ENCODE results near the gene SRSF3.
"Not testable (repeated sequence)": the region's sequence is repeated elsewhere in the genome, so short reads cannot be mapped to it uniquely, and the experiment has no call there.

The SRSF3 gene

GRCh38 chr6:36570264-36570663 is 23.9 kb upstream of the SRSF3 start:
- ATAC-seq, result no peak
- TF ChIP-seq ARNTL (CRISPR knock-in tag; IDR thresholded peaks at IDR 0.05; ENCODE audit: borderline replicate concordance, low read depth) (no peak), OSR1 (CRISPR knock-in tag; IDR thresholded peaks at IDR 0.05) (no peak), ISL1 (CRISPR knock-in tag; IDR thresholded peaks at IDR 0.05) (no peak), TCF4 (CRISPR knock-in tag; IDR thresholded peaks at IDR 0.05; ENCODE audit: borderline replicate concordance) (no peak), RARB (CRISPR knock-in tag; IDR thresholded peaks at IDR 0.05) (no peak), BACH2 (CRISPR knock-in tag; IDR thresholded peaks at IDR 0.05; ENCODE audit: borderline replicate concordance) (no peak), ZNF70 (CRISPR knock-in tag; IDR thresholded peaks at IDR 0.05) (no peak), ZNF565 (CRISPR knock-in tag; conservative IDR thresholded peaks at IDR 0.05; ENCODE audit: low read depth) (no peak), CSRNP3 (CRISPR knock-in tag; IDR thresholded peaks at IDR 0.05) (no peak), CSDC2 (CRISPR knock-in tag; IDR thresholded peaks at IDR 0.05) (no peak), GLIS3 (CRISPR knock-in tag; IDR thresholded peaks at IDR 0.05) (no peak), SNAI2 (CRISPR knock-in tag; IDR thresholded peaks at IDR 0.05) (no peak), ZFP3 (CRISPR knock-in tag; IDR thresholded peaks at IDR 0.05) (no peak), TSHZ2 (CRISPR knock-in tag; IDR thresholded peaks at IDR 0.05) (no peak), PATZ1 (CRISPR knock-in tag; IDR thresholded peaks at IDR 0.05; ENCODE audit: borderline replicate concordance) (no peak), ZFP30 (CRISPR knock-in tag; IDR thresholded peaks at IDR 0.05) (no peak), TOX (CRISPR knock-in tag; IDR thresholded peaks at IDR 0.05; ENCODE audit: borderline replicate concordance) (no peak), ZC3H10 (CRISPR knock-in tag; IDR thresholded peaks at IDR 0.05) (no peak), ESRRG (CRISPR knock-in tag; IDR thresholded peaks at IDR 0.05) (no peak)

- TF ChIP-seq ZFP3 (CRISPR knock-in tag; IDR thresholded peaks at IDR 0.05) (no peak), PATZ1 (CRISPR knock-in tag; IDR thresholded peaks at IDR 0.05; ENCODE audit: borderline replicate concordance) (no peak)
- ATAC-seq, result no peak
Measured at GRCh38 chr6:36571122-36572043, 22.8 kb upstream of the SRSF3 start.

GRCh38 chr6:36572353-36573311 is 21.5 kb upstream of the SRSF3 start:
- not testable (repeated sequence) for ATAC-seq
